HTERT RPE-1 (cell line): Measurements from ENCODE around the gene GSTO2.
"Not testable (repeated sequence)": the region's sequence is repeated elsewhere in the genome, so short reads cannot be mapped to it uniquely, and the experiment has no call there.

ENCODE experiments used
- in situ Hi-C: fragments of 300-500 bp; cut with MboI; formaldehyde crosslinking; loops from 4 replicates; pipeline ENCODE4 v1.14.3; 2020; ENCODE audit warnings: low sequenced_read_pairs

Gene GSTO2

DNA sequence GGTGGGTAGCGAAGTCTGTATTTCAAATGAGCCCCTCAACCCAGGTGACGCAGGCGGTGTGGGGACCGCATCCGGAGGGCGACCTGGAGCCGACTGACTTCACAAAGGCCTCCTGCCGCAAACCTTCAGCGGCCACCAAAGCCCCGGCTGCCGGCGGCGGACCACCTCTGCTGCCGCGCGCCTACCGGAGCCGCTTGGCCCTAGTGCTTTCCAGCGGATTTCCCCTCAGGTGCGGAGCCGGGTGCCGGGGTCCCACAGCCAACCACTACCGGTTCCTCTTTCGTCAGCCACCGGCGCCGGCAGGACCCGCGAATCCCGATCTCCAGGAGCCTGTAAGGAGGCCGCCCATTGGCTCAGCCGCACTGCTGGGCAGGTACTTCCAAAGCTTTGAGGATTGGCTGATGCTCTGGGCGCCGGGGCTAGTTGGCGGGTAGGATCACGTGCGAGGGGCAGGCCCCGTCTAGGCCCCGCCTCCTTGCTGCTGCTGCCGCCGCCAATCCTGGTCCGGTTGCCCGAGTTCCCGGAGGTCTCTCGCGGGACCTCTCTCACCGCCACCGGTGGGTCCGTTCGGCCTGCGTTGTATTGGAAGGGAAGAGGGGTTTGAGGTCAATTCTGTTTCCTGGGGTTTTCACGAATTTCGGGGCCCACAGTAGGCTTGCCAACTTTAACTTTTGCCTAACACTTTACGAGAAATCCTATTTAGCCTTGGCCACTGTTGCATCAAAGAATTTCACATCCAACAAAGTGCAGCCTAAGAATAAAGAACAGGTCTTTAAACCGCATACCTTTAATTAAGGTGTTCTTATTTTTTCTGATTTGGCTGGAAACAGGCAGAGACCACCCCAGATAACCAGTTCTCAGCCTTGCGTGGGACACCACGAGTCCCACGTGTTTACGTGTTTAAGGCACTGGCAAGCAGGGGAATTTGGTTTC is at the start of gene GSTO2:
Gene GSTO2, plus strand, starts transcription at position 472 of the 933 bp plus-strand sequence. CDS start 5,732 bp downstream, outside the sequence.
- in situ Hi-C loops = no loop called here

DNA sequence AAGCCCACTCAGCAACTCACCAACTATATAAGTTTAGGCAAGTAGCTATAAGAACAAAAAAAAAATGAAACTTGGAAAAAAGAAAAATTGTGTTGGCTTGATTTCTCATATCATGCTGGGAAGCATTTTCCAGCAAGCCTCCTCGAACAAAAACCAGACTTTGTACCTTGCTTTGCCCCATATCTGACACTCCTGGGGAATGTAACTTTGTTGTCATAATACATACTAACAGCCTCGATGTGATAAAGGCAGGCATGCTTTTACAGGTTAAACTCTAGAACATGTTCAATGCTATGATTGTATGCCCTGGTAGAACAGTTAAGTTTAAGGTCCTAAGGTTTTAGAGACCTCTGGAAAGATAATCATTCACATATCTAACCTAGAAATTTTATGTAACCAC is 48.5 kb upstream of the GSTO2 start:
- in situ Hi-C loops = no loop called here

- in situ Hi-C loops = no loop called here
These were observed 45.7 kb upstream of the GSTO2 start for GRCh38 chr10:104223304-104223703.

- in situ Hi-C loops = no loop called here
These were observed 38.5 kb upstream of the GSTO2 start for GRCh38 chr10:104230490-104230889.

- in situ Hi-C loops = no loop called here
These were observed 37.0 kb upstream of the GSTO2 start, which contains the start of gene CFAP43 for GRCh38 chr10:104231784-104232612. Gene CFAP43, minus strand, starts transcription at chr10:104232364. Its CDS starts 118 bp downstream, at chr10:104232246.

GRCh38 chr10:104232613-104233102 is 36.3 kb upstream of the GSTO2 start:
- in situ Hi-C loops = no loop called here

- in situ Hi-C loops = no loop called here
These were observed 35.2 kb upstream of the GSTO2 start for GRCh38 chr10:104233817-104234216.

- in situ Hi-C loops = no loop called here
These were observed 34.0 kb upstream of the GSTO2 start for GRCh38 chr10:104234934-104235333.

DNA sequence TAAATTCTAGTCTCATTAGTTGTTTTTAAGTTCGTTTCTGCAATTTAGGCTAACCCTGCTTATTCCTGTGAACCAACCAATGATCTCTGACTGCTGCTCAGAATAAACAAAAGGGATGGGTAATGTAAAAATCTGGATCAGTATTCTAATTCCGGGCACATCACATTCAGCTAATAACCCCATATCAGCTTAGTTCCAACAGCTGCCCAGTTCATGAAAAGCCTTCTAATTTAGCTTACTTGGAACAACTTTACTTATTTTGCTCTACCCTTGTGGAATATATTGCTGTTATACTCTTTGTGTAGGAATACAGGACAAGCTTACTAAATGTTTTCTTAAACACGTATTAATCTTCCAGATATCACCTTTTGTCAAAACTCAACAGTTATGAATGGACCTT is 33.2 kb upstream of the GSTO2 start:
- in situ Hi-C loops = no loop called here

GRCh38 chr10:104240078-104240477 is 28.9 kb upstream of the GSTO2 start:
- in situ Hi-C loops = no loop called here

DNA sequence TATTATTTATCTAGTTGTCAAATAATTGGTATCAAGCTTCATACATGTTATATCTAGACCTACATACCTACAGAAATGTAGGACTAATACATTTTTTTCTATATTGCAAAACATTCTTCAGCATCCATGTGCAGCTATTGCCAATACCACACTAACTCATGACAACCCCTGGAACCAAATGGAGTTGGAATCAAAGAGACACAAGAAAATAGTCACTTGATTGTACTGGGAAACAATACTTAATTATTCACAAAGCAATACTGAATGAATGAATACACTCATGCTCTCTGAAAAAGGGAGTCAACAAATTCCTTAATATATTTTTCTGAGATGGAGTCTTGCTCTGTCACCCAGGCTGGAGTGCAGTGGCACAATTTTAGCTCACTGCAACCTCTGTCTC is 26.4 kb upstream of the GSTO2 start:
- in situ Hi-C loops = no loop called here

DNA sequence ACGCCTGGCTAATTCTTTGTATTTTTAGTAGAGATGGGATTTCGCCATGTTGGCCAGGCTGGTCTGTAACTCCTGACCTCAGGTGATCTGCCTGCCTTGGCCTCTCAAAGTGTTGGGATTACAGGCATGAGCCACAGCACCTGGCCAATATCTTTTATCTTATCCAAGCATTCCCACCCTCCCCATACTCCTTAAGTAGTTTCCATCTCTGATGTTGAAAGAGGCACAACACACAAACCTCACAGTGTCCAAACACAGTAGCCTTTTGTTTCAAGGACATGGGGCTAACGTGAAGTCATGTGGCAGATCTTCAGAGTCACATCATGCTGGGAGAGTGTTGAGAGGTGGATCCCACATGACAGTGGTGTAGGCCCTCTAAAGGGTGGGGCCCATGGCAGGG is 26.0 kb upstream of the GSTO2 start:
- in situ Hi-C loops = not testable (repeated sequence)

GRCh38 chr10:104243512-104243911 is 25.5 kb upstream of the GSTO2 start:
- in situ Hi-C loops = no loop called here

DNA sequence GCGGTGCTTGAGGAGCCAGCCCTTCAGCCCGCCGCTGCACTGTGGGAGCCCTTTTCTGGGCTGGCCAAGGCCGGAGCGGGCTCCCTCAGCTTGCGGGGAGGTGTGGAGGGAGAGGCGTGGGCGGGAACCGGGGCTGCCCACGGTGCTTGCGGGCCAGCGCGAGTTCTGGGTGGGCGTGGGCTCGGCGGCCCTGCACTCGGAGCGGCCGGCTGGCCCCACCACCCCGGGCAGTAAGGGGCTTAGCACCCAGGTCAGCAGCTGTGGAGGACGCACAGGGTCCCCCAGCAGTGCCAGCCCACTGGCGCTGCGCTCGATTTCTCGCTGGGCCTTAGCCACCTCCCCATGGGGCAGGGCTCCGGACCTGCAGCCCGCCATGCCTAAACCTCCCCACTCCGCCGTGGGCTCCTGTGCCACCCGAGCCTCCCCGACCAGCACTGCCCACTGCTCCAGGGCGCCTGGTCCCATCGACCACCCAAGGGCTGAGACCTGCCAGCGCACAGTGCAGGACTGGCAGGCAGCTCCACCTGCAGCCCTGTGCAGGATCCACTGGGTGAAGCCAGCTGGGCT is 23.8 kb upstream of the GSTO2 start:
- in situ Hi-C loops = no loop called here

DNA sequence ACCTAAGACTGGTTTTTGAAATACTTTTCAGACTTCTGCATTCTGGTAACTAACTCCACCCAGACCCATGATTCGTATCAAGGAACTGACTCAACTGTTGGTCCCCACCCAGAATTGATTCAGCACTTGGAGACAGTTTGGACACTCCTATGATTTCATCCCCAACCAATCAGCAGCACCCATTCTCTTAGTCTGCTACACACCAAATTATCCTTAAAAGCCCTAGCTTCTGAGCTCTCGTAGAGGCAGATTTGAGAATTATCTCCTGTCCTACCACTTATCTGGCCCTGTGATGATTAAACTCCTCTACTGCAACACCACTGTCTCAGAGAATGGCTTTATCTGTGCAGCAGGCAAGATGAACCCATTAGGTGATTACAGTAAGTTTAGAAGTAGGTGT is 22.0 kb upstream of the GSTO2 start:
- in situ Hi-C loops = no loop called here

DNA sequence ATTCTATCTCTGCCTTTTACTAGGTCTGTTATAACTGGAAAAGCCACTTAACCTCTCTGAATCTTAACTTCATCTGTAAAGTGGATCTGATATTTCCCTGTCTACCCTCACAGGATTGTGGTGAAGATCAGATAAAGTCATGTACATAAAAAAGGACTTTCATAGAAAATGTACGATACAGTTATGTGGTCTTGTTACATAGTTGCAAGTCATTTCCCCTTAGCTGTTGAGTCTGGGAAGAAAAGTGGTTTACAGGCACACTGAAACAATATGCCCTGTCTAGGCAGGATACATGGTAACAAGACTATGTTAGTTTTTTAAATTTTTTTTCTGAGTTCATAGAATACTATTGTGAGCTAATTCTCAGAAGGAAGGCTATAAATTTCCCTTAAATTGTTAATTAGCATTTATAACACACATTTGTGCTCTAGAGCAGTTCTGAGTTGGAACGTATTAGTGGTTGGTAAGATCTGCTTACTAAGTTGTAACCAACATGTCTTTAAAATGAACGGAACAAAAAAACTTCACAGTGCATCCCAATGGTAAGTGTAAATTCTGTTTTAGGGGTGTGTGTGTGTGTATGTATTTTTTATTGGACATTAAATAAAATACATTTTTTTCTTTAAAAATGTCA is 21.4 kb upstream of the GSTO2 start:
- in situ Hi-C loops = no loop called here

DNA sequence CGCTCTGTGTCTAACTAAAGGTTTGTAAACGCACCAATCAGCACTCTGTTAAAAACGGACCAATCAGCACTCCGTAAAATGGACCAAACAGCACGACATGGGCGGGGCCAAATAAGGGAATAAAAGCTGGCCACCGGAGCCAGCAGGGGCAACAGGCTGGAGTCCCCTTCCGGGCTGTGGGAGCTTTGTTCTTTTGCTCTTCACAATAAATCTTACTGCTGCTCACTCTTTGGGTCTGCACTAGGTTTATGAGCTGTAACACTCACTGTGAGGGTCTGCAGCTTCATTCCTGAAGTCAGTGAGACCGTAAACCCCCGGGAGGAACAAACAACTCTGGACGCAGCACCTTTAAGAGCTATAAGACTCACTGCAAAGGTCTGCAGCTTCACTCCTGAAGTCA is 20.1 kb upstream of the GSTO2 start:
- in situ Hi-C loops = not testable (repeated sequence)

GRCh38 chr10:104250371-104250770 is 18.6 kb upstream of the GSTO2 start:
- in situ Hi-C loops = no loop called here

DNA sequence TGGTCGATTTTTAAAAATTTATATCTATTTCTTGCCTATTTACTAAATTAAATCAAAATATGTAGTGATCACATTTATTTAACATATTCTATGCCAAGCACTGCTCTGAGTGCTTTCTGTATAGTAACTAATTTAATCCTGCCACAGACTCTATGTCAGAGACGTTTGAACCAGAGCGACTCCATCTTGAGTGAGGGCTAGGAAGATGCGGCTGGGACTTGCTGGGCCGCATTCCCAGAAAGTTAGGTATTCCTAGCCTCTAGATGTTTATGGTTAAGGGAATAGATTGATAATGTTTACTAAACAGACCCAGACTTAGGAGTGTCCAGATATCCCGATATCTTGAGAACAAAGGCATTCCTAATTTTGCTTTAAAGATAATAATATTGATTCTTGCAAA is 17.5 kb upstream of the GSTO2 start:
- in situ Hi-C loops = no loop called here

DNA sequence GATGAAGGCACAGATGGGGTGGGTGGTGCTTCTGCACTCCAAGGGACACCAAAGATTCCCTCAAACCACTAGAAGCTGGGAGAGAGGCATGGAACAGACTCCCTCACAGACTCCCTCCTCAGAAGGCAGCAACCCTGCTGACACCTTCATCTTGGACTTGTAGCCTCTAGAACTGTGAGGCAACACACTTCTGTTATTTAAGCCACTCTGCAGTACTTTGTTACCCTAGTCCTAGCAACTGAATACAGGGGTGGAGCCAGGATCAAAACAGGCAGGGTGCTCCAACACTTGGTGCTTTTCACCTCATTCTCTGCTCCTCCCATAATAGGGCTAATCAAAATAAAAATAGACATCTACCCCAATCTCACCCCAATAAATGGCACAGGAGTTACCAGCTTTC is 16.6 kb upstream of the GSTO2 start:
- in situ Hi-C loops = no loop called here

DNA sequence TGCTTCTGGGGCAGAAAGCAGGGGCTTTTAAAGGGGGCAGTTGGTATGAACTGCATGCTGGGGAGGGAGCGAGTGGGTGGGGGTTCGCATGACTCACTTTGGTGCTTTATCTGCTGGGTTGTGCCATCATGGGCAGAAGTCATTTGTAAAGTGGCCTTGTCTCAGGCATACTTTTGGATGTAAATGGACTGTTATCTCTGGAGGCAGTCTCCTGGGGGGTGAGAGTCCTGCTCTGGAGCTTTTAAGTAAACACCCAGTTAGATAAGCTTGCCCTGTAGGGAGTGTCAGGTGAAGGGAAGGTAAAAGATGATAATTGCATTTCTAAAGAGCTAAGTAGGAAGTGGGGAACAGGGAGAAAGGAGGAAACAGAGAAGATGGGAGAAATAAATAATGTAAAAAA is 15.9 kb upstream of the GSTO2 start:
- in situ Hi-C loops = no loop called here
